Neural progenitor cell (in vitro differentiated cells): ENCODE measurements around the gene EMC8.

ENCODE experiments used
- CTCF ChIP-seq: fragments of 200-600 bp; sonication (generic); IDR thresholded peaks from 2 replicates; pipeline ENCODE4 v1.5.1; 2017; ENCODE audit warnings: antibody characterized with exemption, mild to moderate bottlenecking
- EZH2 ChIP-seq: fragments of 200-600 bp; sonication (generic); IDR thresholded peaks from 2 replicates; pipeline ENCODE4 v1.6.1; 2017; ENCODE audit warnings: antibody characterized with exemption, mild to moderate bottlenecking, moderate library complexity

GRCh38 chr16:85806539-85806938, 7.2 kb upstream of the EMC8 start:
- TF ChIP-seq EZH2 (no peak), CTCF (no peak)
